Measurements from ENCODE around the gene AATK.

The AATK gene

GRCh38 chr17:81182596-81182995 lies 16.6 kb upstream of the AATK start:
- H3K4me1 Mint-ChIP-seq: peaks cover 15% of the 10 kb centered on the region
- no peaks in the 10 kb centered on the region for H3K27me3 Mint-ChIP-seq (ENCODE audit: low read depth)
- H3K9me3 Mint-ChIP-seq: no peaks in the 10 kb centered on the region
- H3K27ac Mint-ChIP-seq: no peak overlapping the region
- no peak for TF ChIP-seq CTCF (IDR thresholded peaks at IDR 0.05; ENCODE audit: unreplicated experiment in 3 of 3)
- no peaks in the 10 kb centered on the region for H3K36me3 Mint-ChIP-seq (ENCODE audit: low read depth)
- no peak overlapping the region for H3K4me3 Mint-ChIP-seq

GRCh38 chr17:81181811-81182185 lies 15.8 kb upstream of the AATK start:
- TF ChIP-seq CTCF (IDR thresholded peaks at IDR 0.05; ENCODE audit: unreplicated experiment in 3 of 3): no peak
- Mint-ChIP-seq H3K27me3 (ENCODE audit: low read depth) (no peaks in the 10 kb centered on the region), H3K4me3 (no peak overlapping the region), H3K27ac (no peak overlapping the region), H3K4me1 (peaks cover 15% of the 10 kb centered on the region), H3K36me3 (ENCODE audit: low read depth) (no peaks in the 10 kb centered on the region), H3K9me3 (no peaks in the 10 kb centered on the region)

DNA sequence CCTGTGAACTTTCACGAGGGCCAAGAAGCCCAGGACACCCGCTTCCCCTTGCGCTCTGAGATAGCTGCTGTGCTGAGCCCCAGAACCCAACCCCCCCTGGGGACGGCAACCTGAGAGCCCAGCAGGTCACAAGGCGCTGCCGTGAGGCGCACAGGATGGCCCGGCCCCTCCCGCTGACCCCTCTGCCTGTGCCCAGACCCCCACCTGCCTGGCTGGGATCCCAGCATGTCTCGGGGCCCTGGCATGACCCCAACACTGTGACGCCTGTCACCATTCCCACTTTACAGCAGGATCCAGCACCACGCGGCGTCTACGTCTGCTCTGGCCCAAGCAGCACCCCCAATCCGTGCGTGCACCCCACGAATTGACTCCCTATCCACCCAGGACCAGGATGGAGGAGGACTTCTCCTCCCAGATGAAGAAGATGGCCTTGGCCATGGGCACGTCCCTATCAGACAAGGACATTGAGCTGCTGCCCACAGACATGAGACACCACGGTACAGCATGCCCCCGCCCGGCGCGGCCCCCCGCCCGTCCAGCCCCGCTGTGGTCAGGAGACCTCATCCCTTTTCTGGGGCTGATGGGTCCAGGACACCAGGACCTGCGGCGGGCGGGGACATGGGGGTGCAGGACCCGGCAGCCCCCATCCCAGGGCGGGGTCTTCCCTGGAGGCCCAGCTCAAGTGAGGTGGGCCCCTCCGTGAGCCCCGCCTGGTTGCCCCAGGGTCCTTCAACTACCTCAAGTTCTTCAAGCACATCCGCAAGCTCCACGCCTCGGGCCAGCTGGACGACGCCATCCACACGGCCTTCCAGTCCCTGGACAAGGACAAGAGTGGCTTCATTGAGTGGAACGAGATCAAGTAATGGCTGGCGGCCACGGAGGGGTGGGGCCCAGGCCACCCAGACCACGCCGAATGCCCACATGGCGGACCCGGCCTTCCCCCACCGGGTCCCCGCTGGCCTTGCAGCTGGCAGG lies 15.1 kb upstream of the AATK start:
- no peak overlapping the region for H3K4me3 Mint-ChIP-seq
- H3K36me3 Mint-ChIP-seq (ENCODE audit: low read depth): no peaks in the 10 kb centered on the region
- TF ChIP-seq CTCF (IDR thresholded peaks at IDR 0.05; ENCODE audit: unreplicated experiment in 3 of 3): no peak

DNA sequence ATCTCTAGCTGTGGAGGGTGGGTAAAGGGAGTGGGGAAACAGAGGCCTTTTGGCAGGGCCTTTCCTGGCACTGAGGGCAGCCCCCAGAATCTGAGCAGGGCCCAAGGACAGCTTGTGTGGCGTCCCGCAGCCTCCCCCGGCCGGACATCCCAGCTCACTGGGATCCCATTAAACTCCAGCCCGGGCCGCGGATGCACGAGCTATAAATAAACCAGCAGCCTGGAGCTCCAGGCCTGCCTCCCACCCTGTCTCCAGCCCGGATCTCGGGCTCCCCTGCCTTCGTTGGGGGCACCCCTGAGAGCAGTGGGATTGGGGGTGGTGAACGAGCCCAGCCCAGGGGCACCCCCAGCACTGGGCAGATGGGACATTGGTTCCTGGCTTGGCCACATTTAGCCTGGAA lies 13.8 kb upstream of the AATK start:
- no peak for TF ChIP-seq CTCF (IDR thresholded peaks at IDR 0.05; ENCODE audit: unreplicated experiment in 3 of 3)
- Mint-ChIP-seq H3K27ac (no peak overlapping the region), H3K36me3 (ENCODE audit: low read depth) (no peaks in the 10 kb centered on the region), H3K9me3 (peaks cover 10% of the 10 kb centered on the region), H3K4me3 (no peak overlapping the region), H3K4me1 (peaks cover 11% of the 10 kb centered on the region), H3K27me3 (ENCODE audit: low read depth) (no peaks in the 10 kb centered on the region)

More for the DNA sequence above, 15.1 kb upstream of the AATK start:
- Mint-ChIP-seq H3K4me1 (peaks cover 15% of the 10 kb centered on the region), H3K27ac (no peak overlapping the region), H3K9me3 (no peaks in the 10 kb centered on the region), H3K27me3 (ENCODE audit: low read depth) (no peaks in the 10 kb centered on the region)

DNA sequence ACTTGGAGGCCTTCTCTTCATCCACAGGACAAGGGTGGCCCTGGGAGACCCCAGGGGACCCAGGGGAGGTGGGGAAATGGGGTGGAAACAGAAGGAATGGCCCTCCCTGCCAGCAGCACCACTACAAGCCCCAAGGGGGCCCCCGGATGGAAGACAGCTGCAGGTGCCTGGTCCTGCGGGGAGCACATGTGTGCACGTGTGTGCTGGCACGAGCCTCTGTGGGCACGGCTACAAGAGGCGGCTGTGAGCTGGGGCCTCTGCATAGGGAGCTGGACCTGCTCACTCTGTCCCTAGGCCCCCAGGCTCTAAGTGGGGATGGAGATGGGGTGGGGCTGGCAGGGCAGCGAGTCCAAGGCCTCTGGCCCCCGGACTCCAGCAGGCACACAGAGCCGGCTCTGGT lies 13.2 kb upstream of the AATK start:
- Mint-ChIP-seq H3K27me3 (ENCODE audit: low read depth) (no peaks in the 10 kb centered on the region), H3K9me3 (peaks cover 11% of the 10 kb centered on the region), H3K36me3 (ENCODE audit: low read depth) (no peaks in the 10 kb centered on the region), H3K4me1 (peaks cover 6% of the 10 kb centered on the region), H3K4me3 (no peak overlapping the region), H3K27ac (no peak overlapping the region)
- no peak for TF ChIP-seq CTCF (IDR thresholded peaks at IDR 0.05; ENCODE audit: unreplicated experiment in 3 of 3)
